Measurements from ENCODE around the gene FGD2.

Gene FGD2

GRCh38 chr6:37074053-37074827 is 68.8 kb downstream of the FGD2 start:
- no peaks in the 10 kb centered on the region for H3K36me3 ChIP-seq (ENCODE audit: control insufficient read depth in 2 of 2, insufficient read depth in 1 of 2, low read length in 2 of 2)
- no peak for TF ChIP-seq ZNF600 (tag by site-specific recombination; IDR thresholded peaks at IDR 0.05)
- no peak for TF ChIP-seq KLF8 (tag by site-specific recombination; IDR thresholded peaks at IDR 0.05)
- TF ChIP-seq ZNF214 (tag by site-specific recombination; IDR thresholded peaks at IDR 0.05; ENCODE audit: borderline replicate concordance): no peak
- TF ChIP-seq INSM2 (tag by site-specific recombination; IDR thresholded peaks at IDR 0.05): no peak
- 0 out of 2 replicates have a peak, but pooled peaks have one; percentile 30 for TF ChIP-seq ZNF366 (tag by site-specific recombination; conservative IDR thresholded peaks at IDR 0.05)
- TF ChIP-seq KLF16 (tag by site-specific recombination; IDR thresholded peaks at IDR 0.05): no peak
- TF ChIP-seq SP2 (tag by site-specific recombination; IDR thresholded peaks at IDR 0.05): no peak
- TF ChIP-seq YY1 (tag by site-specific recombination; IDR thresholded peaks at IDR 0.05): no peak
- TF ChIP-seq ZNF433 (tag by site-specific recombination; IDR thresholded peaks at IDR 0.05; ENCODE audit: low read depth): no peak
- no peak for TF ChIP-seq ZNF350 (tag by site-specific recombination; IDR thresholded peaks at IDR 0.05)
- TF ChIP-seq BCL6B (tag by site-specific recombination; IDR thresholded peaks at IDR 0.05): no peak
- no peak for TF ChIP-seq ZNF335 (tag by site-specific recombination; conservative IDR thresholded peaks at IDR 0.05)
- TF ChIP-seq ZNF777 (tag by site-specific recombination; IDR thresholded peaks at IDR 0.05; ENCODE audit: borderline replicate concordance): no peak
- no peak for TF ChIP-seq ZBTB10 (tag by site-specific recombination; IDR thresholded peaks at IDR 0.05)
- no peak for TF ChIP-seq ZNF404 (tag by site-specific recombination; IDR thresholded peaks at IDR 0.05)
- TF ChIP-seq ZNF223 (tag by site-specific recombination; IDR thresholded peaks at IDR 0.05): no peak
- peak; percentile 82 for TF ChIP-seq PRDM1 (tag by site-specific recombination; IDR thresholded peaks at IDR 0.05)
- TF ChIP-seq ZNF174 (tag by site-specific recombination; IDR thresholded peaks at IDR 0.05): no peak
- no peak for TF ChIP-seq ZSCAN16 (tag by site-specific recombination; IDR thresholded peaks at IDR 0.05)
- TF ChIP-seq KLF9 (tag by site-specific recombination; IDR thresholded peaks at IDR 0.05; ENCODE audit: low read depth): no peak
- no peak for TF ChIP-seq ZNF423 (tag by site-specific recombination; IDR thresholded peaks at IDR 0.05)
- TF ChIP-seq BCL11B (tag by site-specific recombination; IDR thresholded peaks at IDR 0.05; ENCODE audit: low read depth): no peak
- peak; percentile 81 for TF ChIP-seq ZNF596 (tag by site-specific recombination; IDR thresholded peaks at IDR 0.05)
- TF ChIP-seq ZNF362 (tag by site-specific recombination; IDR thresholded peaks at IDR 0.05): no peak
- no peak for TF ChIP-seq ZNF248 (tag by site-specific recombination; IDR thresholded peaks at IDR 0.05)
- H3K27ac ChIP-seq (ENCODE audit: extremely low read depth, low read depth, low read length): no peak overlapping the region
- H3K9me3 ChIP-seq (ENCODE audit: control insufficient read depth, insufficient read depth, low read depth, low read length): no peaks in the 10 kb centered on the region
- ChIA-PET CTCF (interaction anchor here (1.0 kb wide), 2 partner anchors 23 to 136 kb away, joined by 3 read pairs; no protein-coding TSS in a partner anchor), POLR2A (no interaction called here)
- H3K4me3 ChIP-seq (ENCODE audit: low read depth, low read length): no peak overlapping the region
- H3K4me1 ChIP-seq (ENCODE audit: control insufficient read depth, insufficient read depth, low read length): no peaks in the 10 kb centered on the region

Data from HEK293 (cell line).